ENCODE data around the gene CDC40. TPM values are rescaled to one million over a fixed set of nuclear protein-coding genes. Genes with fewer than 3 reads are reported as not detected.
"Not testable (repeated sequence)": the region's sequence is repeated elsewhere in the genome, so short reads cannot be mapped to it uniquely, and the experiment has no call there.

Gene CDC40
- total RNA-seq, 1 experiment from 2014 or later = 37.0 TPM

GRCh38 chr6:110233770-110234374, 53.6 kb downstream of the CDC40 start:
- Histone ChIP-seq H3K9me3 (ENCODE audit: control insufficient read depth, insufficient read depth, low read depth, low read length) (no peaks in the 10 kb centered on the region), H3K27ac (ENCODE audit: low read length) (no peak overlapping the region), H3K4me1 (ENCODE audit: control insufficient read depth, insufficient read depth, low read length) (no peaks in the 10 kb centered on the region), H3K4me3 (ENCODE audit: low read depth in 2 of 2, low read length in 2 of 2) (no peak overlapping the region), H3K27me3 (ENCODE audit: control insufficient read depth, insufficient read depth, low read length) (no peaks in the 10 kb centered on the region), H3K36me3 (ENCODE audit: control insufficient read depth, insufficient read depth, low read length) (peaks cover 2% of the 10 kb centered on the region; the same call in 1 of the 2 replicates)
- CTCF ChIA-PET = no interaction called here
- DNase-seq (ENCODE audit: low read depth, low spot score) = no peak
- in situ Hi-C loops (cut with HindIII; ENCODE audit: low pct_unique_long_range_greater_than_20kb, low sequenced_read_pairs) (no loop called here), intact Hi-C loops (cut with micrococcal nuclease; ENCODE audit: unreplicated experiment) (no loop called here)
- POLR2A ChIA-PET = no interaction called here
- ATAC-seq = 0 out of 2 replicates have a peak, but pooled peaks have one; percentile 34
- no TSS peak for BruUV-seq (replicated peaks)
- no peak for TF ChIP-seq POLR2AphosphoS5 (IDR thresholded peaks at IDR 0.05; ENCODE audit: low read depth, low read length)
- TF ChIP-seq TCF7L2 (IDR thresholded peaks at IDR 0.05; ENCODE audit: low read depth, low read length) = no peak
- no peak for TF ChIP-seq SIN3A (IDR thresholded peaks at IDR 0.05; ENCODE audit: borderline replicate concordance, insufficient read depth, low read depth, low read length)
- TF ChIP-seq REST (IDR thresholded peaks at IDR 0.05; ENCODE audit: insufficient read depth in 1 of 2, low read depth in 2 of 2, low read length in 1 of 2) = no peak
- TF ChIP-seq CTCF (IDR thresholded peaks at IDR 0.05) = no peak

- in situ Hi-C loops (cut with HindIII; ENCODE audit: low pct_unique_long_range_greater_than_20kb, low sequenced_read_pairs); POLR2A ChIA-PET; DNase-seq (ENCODE audit: low read depth, low spot score); H3K27ac ChIP-seq (ENCODE audit: low read length); CTCF ChIA-PET; BruUV-seq (replicated peaks); H3K36me3 ChIP-seq (ENCODE audit: control insufficient read depth, insufficient read depth, low read length); H3K4me1 ChIP-seq (ENCODE audit: control insufficient read depth, insufficient read depth, low read length); H3K27me3 ChIP-seq (ENCODE audit: control insufficient read depth, insufficient read depth, low read length); H3K9me3 ChIP-seq (ENCODE audit: control insufficient read depth, insufficient read depth, low read depth, low read length); intact Hi-C loops (cut with micrococcal nuclease; ENCODE audit: unreplicated experiment); H3K4me3 ChIP-seq (ENCODE audit: low read depth in 2 of 2, low read length in 2 of 2); ATAC-seq: not testable (repeated sequence)
Observed at GRCh38 chr6:110236007-110236406, 55.8 kb downstream of the CDC40 start.

GRCh38 chr6:110239526-110240274, 59.5 kb downstream of the CDC40 start:
- in situ Hi-C loops (cut with HindIII; ENCODE audit: low pct_unique_long_range_greater_than_20kb, low sequenced_read_pairs) = no loop called here
- BruUV-seq (replicated peaks) = no TSS peak
- ChIA-PET POLR2A (no interaction called here), CTCF (no interaction called here)
- H3K36me3 ChIP-seq (ENCODE audit: control insufficient read depth, insufficient read depth, low read length) = no peaks in the 10 kb centered on the region
- H3K4me3 ChIP-seq (ENCODE audit: low read depth in 2 of 2, low read length in 2 of 2) = no peak overlapping the region
- ATAC-seq (no peak), DNase-seq (ENCODE audit: low read depth, low spot score) (no peak)
- TF ChIP-seq POLR2AphosphoS5 (IDR thresholded peaks at IDR 0.05; ENCODE audit: low read depth, low read length) (no peak), REST (IDR thresholded peaks at IDR 0.05; ENCODE audit: insufficient read depth in 1 of 2, low read depth in 2 of 2, low read length in 1 of 2) (no peak), TCF7L2 (IDR thresholded peaks at IDR 0.05; ENCODE audit: low read depth, low read length) (no peak), SIN3A (IDR thresholded peaks at IDR 0.05; ENCODE audit: borderline replicate concordance, insufficient read depth, low read depth, low read length) (no peak), CTCF (IDR thresholded peaks at IDR 0.05) (no peak)
- no peaks in the 10 kb centered on the region for H3K27me3 ChIP-seq (ENCODE audit: control insufficient read depth, insufficient read depth, low read length)
- H3K4me1 ChIP-seq (ENCODE audit: control insufficient read depth, insufficient read depth, low read length) = no peaks in the 10 kb centered on the region
- no peak overlapping the region for H3K27ac ChIP-seq (ENCODE audit: low read length)
- intact Hi-C loops (cut with micrococcal nuclease; ENCODE audit: unreplicated experiment) = no loop called here
- no peaks in the 10 kb centered on the region for H3K9me3 ChIP-seq (ENCODE audit: control insufficient read depth, insufficient read depth, low read depth, low read length)
